GM19023 (cell line): ENCODE measurements around the gene SATB2.

Experiments used
- ATAC-seq: cut with Tn5 transposase; IDR thresholded peaks from one replicate; pipeline ENCODE4 v1.9.1; 2021; ENCODE audit warnings: mild to moderate bottlenecking, moderate library complexity; ENCODE audit not compliant: unreplicated experiment

The SATB2 gene

GRCh38 chr2:199273042-199273511 is 184.7 kb downstream of the SATB2 start:
- ATAC-seq = no peak

- no peak for ATAC-seq
Observed at GRCh38 chr2:199261936-199262335, 195.8 kb downstream of the SATB2 start.

GRCh38 chr2:199261239-199261638 is 196.5 kb downstream of the SATB2 start:
- ATAC-seq = no peak

- no peak for ATAC-seq
Observed at GRCh38 chr2:199259671-199260070, 198.1 kb downstream of the SATB2 start.

- no peak for ATAC-seq
Observed at GRCh38 chr2:199258291-199258690, 199.4 kb downstream of the SATB2 start.

GRCh38 chr2:199257261-199258224 is 200.2 kb downstream of the SATB2 start:
- ATAC-seq = no peak

- no peak for ATAC-seq
Observed at GRCh38 chr2:199230091-199230490, 227.6 kb downstream of the SATB2 start.

- ATAC-seq = peak; percentile 81
Observed at GRCh38 chr2:199228887-199229819, 228.6 kb downstream of the SATB2 start.

- ATAC-seq = no peak
Observed at GRCh38 chr2:199223791-199224190, 233.9 kb downstream of the SATB2 start.

GRCh38 chr2:199220920-199221319 is 236.8 kb downstream of the SATB2 start:
- ATAC-seq = no peak

GRCh38 chr2:199219551-199219950 is 238.2 kb downstream of the SATB2 start:
- no peak for ATAC-seq
